ENCODE data around the gene EFNA3. TPM values are rescaled to one million over a fixed set of nuclear protein-coding genes. Genes with fewer than 3 reads are reported as not detected.

The EFNA3 gene
- 1 to 10 TPM in 2 of 4 donors, under 1 TPM in 1, not detected in 1; 0.55 to 1.8 (median 1.6) TPM for total RNA-seq

- intact Hi-C loops (cut with DNase I; ENCODE audit: low total_unique reads) = no loop called here
- no peaks in the 10 kb centered on the region for H3K9me3 ChIP-seq
- H3K27me3 ChIP-seq = peaks cover 47 to 48% (median 48%) of the 10 kb centered on the region in 3 donors
- DNase-seq (peak in 1 of 2 donors; percentile 54), ATAC-seq (peak; percentile 66 to 68)
- in situ Hi-C loops (cut with MboI; ENCODE audit: low sequenced_read_pairs in 4 of 4) = no loop called here
- peak within 1 kb of the TSS; percentile 31 to 68 (median 55) for H3K4me3 ChIP-seq
- H3K27ac ChIP-seq = no peak within 1 kb of the TSS
- no peaks in the 10 kb centered on the region for H3K36me3 ChIP-seq
- no peak for TF ChIP-seq CTCF (IDR thresholded peaks at IDR 0.05 in 4 of 5, conservative IDR thresholded peaks at IDR 0.05 in 1 of 5)
- TF ChIP-seq POLR2A (IDR thresholded peaks at IDR 0.05) = no peak
- peaks cover 38 to 41% of the 10 kb centered on the region in 2 donors for H3K4me1 ChIP-seq
Measured at GRCh38 chr1:155078469-155079209, at the start of gene EFNA3. EFNA3 (plus strand) TSS chr1:155078837; CDS start chr1:155078942, 105 bp downstream.

GRCh38 chr1:155029513-155030242 is 49.0 kb upstream of the EFNA3 start:
- TF ChIP-seq CTCF (IDR thresholded peaks at IDR 0.05 in 4 of 5, conservative IDR thresholded peaks at IDR 0.05 in 1 of 5) (no peak), POLR2A (IDR thresholded peaks at IDR 0.05) (no peak)
- intact Hi-C loops (cut with DNase I; ENCODE audit: low total_unique reads) = no loop called here
- Histone ChIP-seq H3K36me3 (no peaks in the 10 kb centered on the region), H3K4me3 (no peak overlapping the region), H3K4me1 (no peaks in the 10 kb centered on the region), H3K27ac (no peak overlapping the region), H3K9me3 (no peaks in the 10 kb centered on the region), H3K27me3 (no peaks in the 10 kb centered on the region)
- ATAC-seq (no peak), DNase-seq (no peak)
- in situ Hi-C loops (cut with MboI; ENCODE audit: low sequenced_read_pairs in 4 of 4) = no loop called here

GRCh38 chr1:155030243-155030795 is 48.3 kb upstream of the EFNA3 start:
- Histone ChIP-seq H3K36me3 (no peaks in the 10 kb centered on the region), H3K4me3 (no peak overlapping the region), H3K9me3 (no peaks in the 10 kb centered on the region), H3K4me1 (no peaks in the 10 kb centered on the region), H3K27ac (no peak overlapping the region), H3K27me3 (no peaks in the 10 kb centered on the region)
- no peak for TF ChIP-seq CTCF (IDR thresholded peaks at IDR 0.05 in 4 of 5, conservative IDR thresholded peaks at IDR 0.05 in 1 of 5)
- no peak for TF ChIP-seq POLR2A (IDR thresholded peaks at IDR 0.05)
- ATAC-seq = no peak
- no peak for DNase-seq
- intact Hi-C loops (cut with DNase I; ENCODE audit: low total_unique reads) = no loop called here
- in situ Hi-C loops (cut with MboI; ENCODE audit: low sequenced_read_pairs in 4 of 4) = no loop called here

- H3K4me1 ChIP-seq = no peaks in the 10 kb centered on the region
- DNase-seq (no peak), ATAC-seq (no peak)
- H3K9me3 ChIP-seq = no peaks in the 10 kb centered on the region
- H3K27ac ChIP-seq = no peak overlapping the region
- intact Hi-C loops (cut with DNase I; ENCODE audit: low total_unique reads) = no loop called here
- in situ Hi-C loops (cut with MboI; ENCODE audit: low sequenced_read_pairs in 4 of 4) = no loop called here
- no peak for TF ChIP-seq CTCF (IDR thresholded peaks at IDR 0.05 in 4 of 5, conservative IDR thresholded peaks at IDR 0.05 in 1 of 5)
- no peaks in the 10 kb centered on the region for H3K36me3 ChIP-seq
- no peaks in the 10 kb centered on the region for H3K27me3 ChIP-seq
- no peak overlapping the region for H3K4me3 ChIP-seq
Measured at GRCh38 chr1:155030899-155031298, 47.7 kb upstream of the EFNA3 start.

All from gastrocnemius medialis (tissue), 4 donors.